Bronchial epithelial cell (primary cell): ENCODE results near the gene C2orf49. TPM values are rescaled to one million over a fixed set of nuclear protein-coding genes. Genes with fewer than 3 reads are reported as not detected.

ENCODE experiments used
- DNase-seq: peaks from one replicate; pipeline ENCODE4 v3.0.0-alpha.2; 2010; ENCODE audit warnings: low read depth
- FAIRE-seq: peaks from 2 replicates; lab custom pipeline; 2011; peaks lifted over from hg19 to GRCh38; lab: Jason Lieb, UNC
- H3K27me3 ChIP-seq: 2 replicates; pipeline ENCODE4 v1.5.1; 2011; ENCODE audit warnings: low read length; ENCODE audit not compliant: control insufficient read depth, insufficient read depth
- H3K36me3 ChIP-seq: 2 replicates; pipeline ENCODE4 v1.5.1; 2011; ENCODE audit warnings: low read length; ENCODE audit not compliant: control insufficient read depth, insufficient read depth
- H3K4me3 ChIP-seq: 2 replicates; pipeline ENCODE4 v1.5.1; 2011; ENCODE audit warnings: mild to moderate bottlenecking, low read depth, low read length, control low read depth
- CTCF ChIP-seq: IDR thresholded peaks from 2 replicates; pipeline ENCODE4 v1.5.1; 2011; ENCODE audit warnings: mild to moderate bottlenecking, moderate library complexity, low read length, control low read depth, inconsistent platforms; ENCODE audit not compliant: insufficient read depth, severe bottlenecking
- total RNA-seq: library from RNA; depleted of rRNA; stranded (reverse); fragments of >200 nt; gene quantifications from 2 replicates; pipeline ENCODE4 v1.2.1, GENCODE V29; 2014

C2orf49 gene
- total RNA-seq, 1 donor from 2014 or later, result 28.2 TPM

GRCh38 chr2:105365206-105365605 lies 27.9 kb downstream of the C2orf49 start:
- TF ChIP-seq CTCF, result no peak
- FAIRE-seq (no peak), DNase-seq (no peak)
- no peaks in the 10 kb centered on the region for H3K27me3 ChIP-seq
- H3K36me3 ChIP-seq, result peaks cover 49% of the 10 kb centered on the region
- no peak overlapping the region for H3K4me3 ChIP-seq

- peaks cover 37% of the 10 kb centered on the region for H3K36me3 ChIP-seq
- FAIRE-seq, result no peak
- TF ChIP-seq CTCF, result no peak
- H3K27me3 ChIP-seq, result no peaks in the 10 kb centered on the region
- H3K4me3 ChIP-seq, result no peak overlapping the region
- DNase-seq, result no peak
Measured at GRCh38 chr2:105368759-105369408, 31.5 kb downstream of the C2orf49 start.

- peak; percentile 96 for TF ChIP-seq CTCF
- H3K4me3 ChIP-seq, result no peak overlapping the region
- H3K27me3 ChIP-seq, result no peaks in the 10 kb centered on the region
- DNase-seq (peak; percentile 79), FAIRE-seq (no peak)
- H3K36me3 ChIP-seq, result peaks cover 31% of the 10 kb centered on the region
Measured at GRCh38 chr2:105369777-105370690, 32.7 kb downstream of the C2orf49 start.

GRCh38 chr2:105371156-105371555 lies 33.8 kb downstream of the C2orf49 start:
- DNase-seq (peak; percentile 82), FAIRE-seq (no peak)
- H3K27me3 ChIP-seq, result no peaks in the 10 kb centered on the region
- no peak overlapping the region for H3K4me3 ChIP-seq
- H3K36me3 ChIP-seq, result peaks cover 27% of the 10 kb centered on the region
- no peak for TF ChIP-seq CTCF

GRCh38 chr2:105371810-105372209 lies 34.5 kb downstream of the C2orf49 start:
- Histone ChIP-seq H3K27me3 (no peaks in the 10 kb centered on the region), H3K4me3 (no peak overlapping the region), H3K36me3 (peaks cover 25% of the 10 kb centered on the region)
- TF ChIP-seq CTCF, result no peak
- no peak for FAIRE-seq
- no peak for DNase-seq
